HL-60 (cell line): Measurements from ENCODE around the gene BMERB1.

Source experiments
- DNase-seq, 2 experiments: peaks; one replicate each; pipeline ENCODE4 v3.0.0-alpha.2; 2010 to 2020; ENCODE audit warnings: low read depth in 1 of 2, low spot score in 1 of 2
- H3K27ac ChIP-seq: fragments of 250-450 bp; sonication (Bioruptor Pico); replicated peaks from 2 replicates; pipeline ENCODE4 v1.5.1; 2020; ENCODE audit warnings: mild to moderate bottlenecking, moderate library complexity
- H3K27me3 ChIP-seq: fragments of 250-450 bp; sonication (Bioruptor Pico); 2 replicates; pipeline ENCODE4 v1.5.1; 2021; ENCODE audit warnings: mild to moderate bottlenecking, moderate library complexity; ENCODE audit not compliant: insufficient read depth, poor library complexity, severe bottlenecking
- H3K4me3 ChIP-seq: replicated peaks from 2 replicates; pipeline ENCODE4 v1.5.1; 2011; ENCODE audit warnings: mild to moderate bottlenecking, control low read depth, low read length; ENCODE audit not compliant: insufficient read depth
- GABPA ChIP-seq: IDR thresholded peaks from 2 replicates; pipeline ENCODE4 v1.6.1; 2012; ENCODE audit warnings: low read depth
- POLR2AphosphoS5 ChIP-seq: IDR thresholded peaks from 2 replicates; pipeline ENCODE4 v1.6.1; 2012; ENCODE audit warnings: low read depth
- SPI1 ChIP-seq: IDR thresholded peaks from 2 replicates; pipeline ENCODE4 v1.6.1; 2012; ENCODE audit warnings: low read depth, mild to moderate bottlenecking, borderline replicate concordance
- TF ChIP-seq, protein P1 (sequence below): IDR thresholded peaks from one replicate; pipeline ENCODE4 v1.5.1; 2011; ENCODE audit warnings: low read length, control low read depth, inconsistent platforms; ENCODE audit not compliant: insufficient read depth
- TF ChIP-seq, protein P2 (sequence below): IDR thresholded peaks from 2 replicates; pipeline ENCODE4 v1.6.1; 2012; ENCODE audit warnings: low read depth; ENCODE audit not compliant: insufficient replicate concordance

The BMERB1 gene

DNA sequence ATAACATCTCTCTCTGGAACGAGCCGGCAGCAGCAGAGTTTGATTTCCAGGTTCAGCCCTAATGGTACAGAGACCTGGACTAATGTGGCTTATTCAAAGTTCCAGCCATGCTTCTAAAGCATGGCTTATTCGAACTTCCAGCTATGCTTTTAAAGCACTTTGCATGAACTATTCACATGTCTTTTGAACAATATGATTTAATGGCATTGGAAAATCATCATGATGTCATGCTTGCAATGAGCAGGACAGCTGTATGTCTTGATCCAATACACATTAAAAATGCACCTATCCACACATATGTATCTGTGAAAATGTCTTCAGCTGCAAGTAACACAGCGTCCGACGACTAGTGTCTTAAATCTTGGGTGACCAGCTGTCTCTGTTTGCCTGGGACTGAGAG is 122.9 kb downstream of the BMERB1 start:
- H3K27me3 ChIP-seq, result no peaks in the 10 kb centered on the region
- no peak overlapping the region for H3K4me3 ChIP-seq
- DNase-seq, result no peak
- TF ChIP-seq, protein P1, sequence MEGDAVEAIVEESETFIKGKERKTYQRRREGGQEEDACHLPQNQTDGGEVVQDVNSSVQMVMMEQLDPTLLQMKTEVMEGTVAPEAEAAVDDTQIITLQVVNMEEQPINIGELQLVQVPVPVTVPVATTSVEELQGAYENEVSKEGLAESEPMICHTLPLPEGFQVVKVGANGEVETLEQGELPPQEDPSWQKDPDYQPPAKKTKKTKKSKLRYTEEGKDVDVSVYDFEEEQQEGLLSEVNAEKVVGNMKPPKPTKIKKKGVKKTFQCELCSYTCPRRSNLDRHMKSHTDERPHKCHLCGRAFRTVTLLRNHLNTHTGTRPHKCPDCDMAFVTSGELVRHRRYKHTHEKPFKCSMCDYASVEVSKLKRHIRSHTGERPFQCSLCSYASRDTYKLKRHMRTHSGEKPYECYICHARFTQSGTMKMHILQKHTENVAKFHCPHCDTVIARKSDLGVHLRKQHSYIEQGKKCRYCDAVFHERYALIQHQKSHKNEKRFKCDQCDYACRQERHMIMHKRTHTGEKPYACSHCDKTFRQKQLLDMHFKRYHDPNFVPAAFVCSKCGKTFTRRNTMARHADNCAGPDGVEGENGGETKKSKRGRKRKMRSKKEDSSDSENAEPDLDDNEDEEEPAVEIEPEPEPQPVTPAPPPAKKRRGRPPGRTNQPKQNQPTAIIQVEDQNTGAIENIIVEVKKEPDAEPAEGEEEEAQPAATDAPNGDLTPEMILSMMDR, result no peak
- TF ChIP-seq, protein P2, sequence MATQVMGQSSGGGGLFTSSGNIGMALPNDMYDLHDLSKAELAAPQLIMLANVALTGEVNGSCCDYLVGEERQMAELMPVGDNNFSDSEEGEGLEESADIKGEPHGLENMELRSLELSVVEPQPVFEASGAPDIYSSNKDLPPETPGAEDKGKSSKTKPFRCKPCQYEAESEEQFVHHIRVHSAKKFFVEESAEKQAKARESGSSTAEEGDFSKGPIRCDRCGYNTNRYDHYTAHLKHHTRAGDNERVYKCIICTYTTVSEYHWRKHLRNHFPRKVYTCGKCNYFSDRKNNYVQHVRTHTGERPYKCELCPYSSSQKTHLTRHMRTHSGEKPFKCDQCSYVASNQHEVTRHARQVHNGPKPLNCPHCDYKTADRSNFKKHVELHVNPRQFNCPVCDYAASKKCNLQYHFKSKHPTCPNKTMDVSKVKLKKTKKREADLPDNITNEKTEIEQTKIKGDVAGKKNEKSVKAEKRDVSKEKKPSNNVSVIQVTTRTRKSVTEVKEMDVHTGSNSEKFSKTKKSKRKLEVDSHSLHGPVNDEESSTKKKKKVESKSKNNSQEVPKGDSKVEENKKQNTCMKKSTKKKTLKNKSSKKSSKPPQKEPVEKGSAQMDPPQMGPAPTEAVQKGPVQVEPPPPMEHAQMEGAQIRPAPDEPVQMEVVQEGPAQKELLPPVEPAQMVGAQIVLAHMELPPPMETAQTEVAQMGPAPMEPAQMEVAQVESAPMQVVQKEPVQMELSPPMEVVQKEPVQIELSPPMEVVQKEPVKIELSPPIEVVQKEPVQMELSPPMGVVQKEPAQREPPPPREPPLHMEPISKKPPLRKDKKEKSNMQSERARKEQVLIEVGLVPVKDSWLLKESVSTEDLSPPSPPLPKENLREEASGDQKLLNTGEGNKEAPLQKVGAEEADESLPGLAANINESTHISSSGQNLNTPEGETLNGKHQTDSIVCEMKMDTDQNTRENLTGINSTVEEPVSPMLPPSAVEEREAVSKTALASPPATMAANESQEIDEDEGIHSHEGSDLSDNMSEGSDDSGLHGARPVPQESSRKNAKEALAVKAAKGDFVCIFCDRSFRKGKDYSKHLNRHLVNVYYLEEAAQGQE, result no peak
- TF ChIP-seq GABPA (no peak), POLR2AphosphoS5 (no peak), SPI1 (no peak)
- H3K27ac ChIP-seq, result no peak overlapping the region

GRCh38 chr16:15559176-15559575 is 124.8 kb downstream of the BMERB1 start:
- no peak overlapping the region for H3K4me3 ChIP-seq

GRCh38 chr16:15564604-15565339 is 130.4 kb downstream of the BMERB1 start:
- Histone ChIP-seq H3K27me3 (no peaks in the 10 kb centered on the region), H3K27ac (no peak overlapping the region), H3K4me3 (no peak overlapping the region)
- no peak for DNase-seq
- no peak for TF ChIP-seq POLR2AphosphoS5
- no peak for TF ChIP-seq GABPA
- no peak for TF ChIP-seq SPI1
- TF ChIP-seq, protein P1, result no peak
- TF ChIP-seq, protein P2, result no peak

More at GRCh38 chr16:15559176-15559575, 124.8 kb downstream of the BMERB1 start:
- no peaks in the 10 kb centered on the region for H3K27me3 ChIP-seq
- TF ChIP-seq GABPA, result no peak
- no peak overlapping the region for H3K27ac ChIP-seq
- DNase-seq, result no peak

- no peaks in the 10 kb centered on the region for H3K27me3 ChIP-seq
- H3K4me3 ChIP-seq, result no peak overlapping the region
- TF ChIP-seq SPI1 (no peak), POLR2AphosphoS5 (no peak), GABPA (no peak)
- TF ChIP-seq, protein P2, result no peak
- TF ChIP-seq, protein P1, result no peak
- no peak overlapping the region for H3K27ac ChIP-seq
- no peak for DNase-seq
Observed at GRCh38 chr16:15566095-15566494, 131.7 kb downstream of the BMERB1 start.
